Measurements from ENCODE around the gene GPR173.

The GPR173 gene

GRCh38 chrX:53071604-53072417 lies 23.2 kb downstream of the GPR173 start:
- DNase-seq = peak; percentile 83

DNA sequence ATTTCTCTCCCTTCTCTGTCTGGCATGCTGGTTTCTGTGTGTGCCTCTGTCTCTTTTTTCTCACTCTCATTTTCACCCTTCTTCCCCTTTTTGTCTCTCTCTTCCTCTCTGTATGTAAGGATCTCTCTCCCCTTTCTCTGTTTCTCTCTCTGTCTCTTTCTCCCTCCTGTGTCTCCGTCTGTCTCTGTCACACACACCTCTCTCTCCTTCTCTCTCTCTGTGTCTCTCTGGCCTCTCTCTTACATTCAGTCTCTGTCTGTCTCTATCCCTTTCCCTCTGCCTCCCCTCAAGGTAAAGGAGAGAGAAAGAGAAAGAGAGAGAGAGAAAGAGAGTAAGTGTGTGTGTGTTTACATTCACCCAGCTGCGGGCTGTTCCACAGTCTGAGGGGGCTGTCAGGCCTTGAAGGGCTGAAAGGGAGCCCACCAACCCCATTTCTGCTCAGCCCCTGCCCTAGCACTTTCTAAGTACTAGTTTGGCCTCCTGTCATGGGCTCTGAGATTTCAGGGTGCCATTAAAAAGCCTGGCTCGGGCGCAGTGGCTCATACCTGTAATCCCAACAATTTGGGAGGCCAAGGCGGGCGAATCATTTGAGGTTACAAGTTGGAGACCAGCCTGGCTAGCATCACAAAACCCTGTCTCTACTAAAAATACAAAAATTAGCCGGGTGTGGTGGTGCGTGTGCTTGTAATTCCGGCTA lies 24.0 kb downstream of the GPR173 start:
- no peak for DNase-seq

GRCh38 chrX:53073115-53073586 lies 24.6 kb downstream of the GPR173 start:
- no peak for DNase-seq

GRCh38 chrX:53075011-53075410 lies 26.4 kb downstream of the GPR173 start:
- no peak for DNase-seq

DNA sequence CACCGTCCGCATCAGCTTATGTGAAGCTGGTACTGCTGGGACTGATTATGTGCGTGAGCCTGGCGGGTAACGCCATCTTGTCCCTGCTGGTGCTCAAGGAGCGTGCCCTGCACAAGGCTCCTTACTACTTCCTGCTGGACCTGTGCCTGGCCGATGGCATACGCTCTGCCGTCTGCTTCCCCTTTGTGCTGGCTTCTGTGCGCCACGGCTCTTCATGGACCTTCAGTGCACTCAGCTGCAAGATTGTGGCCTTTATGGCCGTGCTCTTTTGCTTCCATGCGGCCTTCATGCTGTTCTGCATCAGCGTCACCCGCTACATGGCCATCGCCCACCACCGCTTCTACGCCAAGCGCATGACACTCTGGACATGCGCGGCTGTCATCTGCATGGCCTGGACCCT lies 28.1 kb downstream of the GPR173 start:
- no peak for DNase-seq

DNA sequence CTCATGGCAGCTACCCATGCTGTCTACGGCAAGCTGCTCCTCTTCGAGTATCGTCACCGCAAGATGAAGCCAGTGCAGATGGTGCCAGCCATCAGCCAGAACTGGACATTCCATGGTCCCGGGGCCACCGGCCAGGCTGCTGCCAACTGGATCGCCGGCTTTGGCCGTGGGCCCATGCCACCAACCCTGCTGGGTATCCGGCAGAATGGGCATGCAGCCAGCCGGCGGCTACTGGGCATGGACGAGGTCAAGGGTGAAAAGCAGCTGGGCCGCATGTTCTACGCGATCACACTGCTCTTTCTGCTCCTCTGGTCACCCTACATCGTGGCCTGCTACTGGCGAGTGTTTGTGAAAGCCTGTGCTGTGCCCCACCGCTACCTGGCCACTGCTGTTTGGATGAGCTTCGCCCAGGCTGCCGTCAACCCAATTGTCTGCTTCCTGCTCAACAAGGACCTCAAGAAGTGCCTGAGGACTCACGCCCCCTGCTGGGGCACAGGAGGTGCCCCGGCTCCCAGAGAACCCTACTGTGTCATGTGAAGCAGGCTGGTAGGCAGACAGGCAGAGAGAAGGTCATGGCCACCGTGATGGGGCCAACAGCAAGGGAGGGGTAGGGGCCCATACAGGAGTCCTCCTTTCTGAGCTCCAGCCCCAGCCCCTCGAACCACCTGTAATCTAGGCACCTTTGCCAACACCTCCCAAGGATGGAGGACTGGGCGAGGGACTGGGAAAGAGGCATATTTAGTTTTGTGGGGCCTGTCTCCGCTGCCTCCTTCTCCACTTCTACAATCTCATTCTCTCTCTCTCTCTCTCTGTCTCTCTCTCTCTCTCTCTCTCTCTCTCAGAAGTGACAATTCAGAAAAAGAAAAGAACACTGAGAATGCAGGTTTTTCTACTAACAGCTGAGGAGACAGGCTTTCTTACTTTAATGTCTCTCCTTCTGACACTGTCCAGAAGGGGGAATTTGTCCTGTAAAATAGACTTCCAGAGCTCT lies 28.9 kb downstream of the GPR173 start:
- DNase-seq = no peak

DNA sequence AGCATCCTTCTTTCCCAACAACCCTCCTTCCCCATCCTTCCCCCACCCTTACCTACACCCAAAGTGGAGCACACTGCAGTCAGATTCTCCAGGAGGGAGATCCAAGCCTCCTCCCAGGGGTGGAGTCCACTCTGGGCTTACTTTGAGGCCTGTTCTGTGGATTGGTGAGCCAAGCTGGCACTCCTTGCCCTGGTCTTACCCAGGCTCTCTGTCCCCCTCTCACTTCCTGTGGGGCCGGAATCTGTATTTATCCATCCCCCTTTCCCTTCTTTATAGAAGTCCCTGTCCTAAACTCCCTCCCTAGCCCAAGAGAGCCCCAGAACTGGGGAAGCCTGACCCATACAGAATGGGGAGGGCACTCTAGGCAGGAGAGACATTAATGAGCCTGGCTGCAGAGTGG lies 30.4 kb downstream of the GPR173 start:
- DNase-seq = no peak

DNA sequence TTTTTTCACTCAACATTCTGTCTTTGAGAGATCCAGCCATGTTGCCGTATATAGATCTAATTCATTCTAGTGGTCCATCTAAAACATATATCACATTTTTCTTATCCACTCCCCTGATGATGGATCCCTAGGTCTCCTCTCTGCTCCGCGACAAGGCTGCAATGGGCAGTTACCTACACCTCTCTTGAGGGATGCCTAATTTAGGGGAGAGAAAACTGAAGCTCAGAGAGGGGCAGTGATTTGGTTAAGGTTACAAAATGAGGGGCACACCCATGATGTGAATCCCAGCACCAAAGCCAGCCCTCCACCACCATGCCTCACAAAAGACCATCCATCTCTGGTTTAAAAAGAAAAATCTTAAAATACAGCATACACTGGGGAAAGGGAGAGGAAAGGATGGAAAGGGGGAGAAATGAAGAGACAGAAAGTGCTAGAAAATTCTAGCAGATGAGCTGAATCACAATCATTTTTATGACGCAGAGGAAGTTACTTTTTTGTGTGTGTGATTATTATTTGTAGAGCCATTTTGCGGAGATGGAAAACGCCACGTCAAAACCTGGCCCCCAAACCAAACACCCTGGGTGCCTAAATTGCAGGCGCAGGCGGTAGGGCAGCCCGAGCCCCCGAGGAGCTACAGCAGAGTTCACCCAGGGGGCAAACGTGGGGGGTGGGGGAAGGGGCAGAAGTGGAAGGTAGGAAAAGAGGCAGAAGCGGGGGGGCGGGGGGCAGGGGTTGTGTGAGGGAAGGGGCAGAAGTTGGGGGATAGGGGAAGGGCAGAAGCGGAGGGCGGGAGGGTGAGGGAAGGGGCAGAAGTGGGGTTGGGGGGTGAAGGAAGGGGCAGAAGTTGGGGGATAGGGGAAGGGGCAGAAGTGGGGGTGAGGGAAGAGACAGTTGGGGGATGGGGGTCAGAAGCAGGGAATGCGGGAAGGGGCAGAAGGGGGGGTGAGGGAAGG lies 32.3 kb downstream of the GPR173 start:
- DNase-seq = peak; percentile 53

DNA sequence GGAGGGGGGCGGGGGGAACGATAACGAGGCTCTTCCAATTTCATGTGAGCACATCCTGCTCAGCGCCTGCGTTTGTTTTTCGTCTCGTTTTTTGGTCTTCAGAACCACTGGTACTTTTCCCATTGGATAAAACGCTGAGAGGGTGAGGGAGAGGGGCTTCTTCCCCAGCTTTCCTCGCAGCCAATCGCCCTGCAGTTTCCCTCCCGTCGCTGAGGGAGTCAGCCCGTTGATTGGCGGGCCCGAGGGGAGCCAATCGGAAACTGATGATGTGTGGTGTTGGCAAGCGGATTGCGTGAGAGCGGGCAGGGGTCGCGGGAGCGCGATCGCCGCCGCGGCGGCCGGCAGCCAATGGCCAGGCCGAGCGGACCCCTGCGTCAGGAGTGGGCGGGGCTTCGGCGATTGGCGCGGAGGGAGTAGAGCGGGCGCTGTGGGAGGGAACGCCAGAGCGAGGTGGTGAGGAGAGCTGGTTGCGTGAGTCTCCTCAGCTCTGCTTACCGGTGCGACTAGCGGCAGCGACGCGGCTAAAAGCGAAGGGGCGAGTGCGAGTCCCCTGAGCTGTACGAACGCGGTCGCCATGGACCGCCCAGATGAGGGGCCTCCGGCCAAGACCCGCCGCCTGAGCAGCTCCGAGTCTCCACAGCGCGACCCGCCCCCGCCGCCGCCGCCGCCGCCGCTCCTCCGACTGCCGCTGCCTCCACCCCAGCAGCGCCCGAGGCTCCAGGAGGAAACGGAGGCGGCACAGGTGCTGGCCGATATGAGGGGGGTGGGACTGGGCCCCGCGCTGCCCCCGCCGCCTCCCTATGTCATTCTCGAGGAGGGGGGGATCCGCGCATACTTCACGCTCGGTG lies 33.6 kb downstream of the GPR173 start, which contains the start of gene TSPYL2:
TSPYL2 (plus strand) TSS at position 443 of the 848 bp plus-strand sequence; CDS start at position 575, 132 bp downstream.
- peak; percentile 96 for DNase-seq

GRCh38 chrX:53082773-53083616 lies 34.4 kb downstream of the GPR173 start:
- no peak for DNase-seq

- no peak for DNase-seq
These were observed 35.5 kb downstream of the GPR173 start for GRCh38 chrX:53084043-53084570.

DNA sequence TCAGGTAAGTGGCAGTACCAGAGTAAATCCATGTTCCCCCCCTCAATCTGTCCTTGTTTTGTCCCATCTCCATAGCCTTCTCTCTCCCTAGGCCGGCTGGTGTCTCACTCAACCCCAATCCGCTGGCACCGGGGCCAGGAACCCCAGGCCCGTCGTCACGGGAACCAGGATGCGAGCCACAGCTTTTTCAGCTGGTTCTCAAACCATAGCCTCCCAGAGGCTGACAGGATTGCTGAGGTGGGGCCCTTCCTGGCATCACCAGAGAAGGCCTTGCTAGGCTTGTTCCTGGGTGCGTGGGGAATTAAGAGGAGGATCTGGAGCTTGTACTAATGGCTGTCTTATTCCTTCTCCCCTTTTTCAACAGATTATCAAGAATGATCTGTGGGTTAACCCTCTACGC lies 36.3 kb downstream of the GPR173 start:
- DNase-seq = no peak

- DNase-seq = no peak
These were observed 37.2 kb downstream of the GPR173 start for GRCh38 chrX:53085661-53086229.

DNA sequence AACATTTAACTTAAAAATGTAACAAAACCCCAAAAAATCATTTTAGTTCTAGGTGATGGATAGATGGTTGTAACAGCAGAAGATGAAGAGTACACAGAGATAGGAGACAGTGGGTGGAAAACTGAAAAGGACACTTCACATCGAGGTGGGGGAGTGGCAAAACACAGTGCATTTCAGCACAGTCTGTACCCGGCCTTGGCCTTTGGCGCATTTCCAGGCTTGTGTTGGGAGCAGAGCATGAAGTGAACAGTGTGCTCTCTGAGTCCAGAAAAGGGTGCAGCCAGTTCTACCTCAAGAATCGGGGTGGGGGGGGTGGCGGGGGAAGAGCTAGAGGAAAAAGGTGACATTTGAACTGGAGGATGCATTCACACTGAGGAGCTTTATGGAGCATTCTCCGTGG lies 37.9 kb downstream of the GPR173 start:
- no peak for DNase-seq

GRCh38 chrX:53087388-53087831 lies 38.8 kb downstream of the GPR173 start:
- no peak for DNase-seq

DNA sequence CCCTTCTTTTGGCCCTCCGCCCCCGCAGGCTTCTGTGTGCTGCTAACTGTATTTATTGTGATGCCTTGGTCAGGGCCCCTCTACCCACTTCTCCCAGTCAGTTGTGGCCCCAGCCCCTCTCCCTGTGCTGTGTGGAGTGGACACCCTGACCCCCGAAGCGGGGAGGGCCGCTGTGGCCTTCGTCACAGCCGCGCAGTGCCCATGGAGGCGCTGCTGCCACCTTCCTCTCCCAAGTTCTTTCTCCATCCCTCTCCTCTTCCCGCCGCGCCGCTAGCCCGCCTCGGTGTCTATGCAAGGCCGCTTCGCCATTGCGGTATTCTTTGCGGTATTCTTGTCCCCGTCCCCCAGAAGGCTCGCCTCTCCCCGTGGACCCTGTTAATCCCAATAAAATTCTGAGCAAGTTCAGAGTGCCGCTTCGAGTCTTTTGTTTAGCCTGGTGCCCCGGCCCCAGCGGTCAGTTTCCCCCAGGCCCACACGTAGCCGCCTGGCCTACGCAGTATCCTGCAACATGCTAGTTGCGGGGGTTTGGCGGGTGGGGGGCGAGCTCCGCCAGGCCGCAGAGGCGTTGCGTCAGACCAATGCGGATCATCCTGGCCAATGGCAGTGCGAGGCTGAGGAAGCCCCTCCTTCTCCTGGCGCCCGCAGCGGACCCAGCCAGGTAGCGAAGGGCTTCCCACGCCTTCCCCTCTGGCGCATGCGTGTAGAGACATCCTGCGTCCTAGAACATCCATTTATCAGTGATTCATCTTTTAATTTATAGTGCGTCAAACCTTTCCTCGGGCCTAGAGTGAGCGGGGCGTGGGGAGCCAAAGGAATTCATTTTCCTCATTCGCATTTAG lies 39.8 kb downstream of the GPR173 start:
- peak; percentile 91 for DNase-seq

- DNase-seq = peak; percentile 69
These were observed 40.7 kb downstream of the GPR173 start for GRCh38 chrX:53089224-53089842.

GRCh38 chrX:53089925-53090324 lies 41.3 kb downstream of the GPR173 start:
- no peak for DNase-seq
